Activated CD8-positive, alpha-beta memory T cell treated with anti-CD3 and anti-CD28 coated beads for 24 hours (primary cell): ENCODE results near the gene ALDOC.

Experiments
- DNase-seq: peaks from one replicate; pipeline ENCODE4 v3.0.0-alpha.2; 2020

The ALDOC gene

DNA sequence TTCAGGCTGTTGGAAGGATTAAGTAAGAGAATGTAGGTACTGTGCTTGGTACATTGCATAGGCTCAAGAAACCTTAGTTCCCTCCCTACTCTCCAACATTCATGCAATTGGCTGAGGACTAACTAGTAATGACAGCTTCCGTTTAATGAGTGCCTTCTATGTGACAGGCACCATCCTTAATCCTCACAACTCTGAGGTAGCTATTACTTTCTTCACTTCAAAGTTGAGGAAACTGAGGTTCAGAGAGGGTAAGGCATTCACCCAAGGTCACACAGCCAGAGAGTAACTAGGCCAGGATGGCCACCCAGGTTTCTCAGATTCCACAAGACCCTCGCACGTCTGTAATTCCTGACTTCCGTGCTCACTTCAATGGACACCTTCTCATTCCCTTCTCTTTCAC lies 46.4 kb downstream of the ALDOC start:
- DNase-seq, result no peak

DNA sequence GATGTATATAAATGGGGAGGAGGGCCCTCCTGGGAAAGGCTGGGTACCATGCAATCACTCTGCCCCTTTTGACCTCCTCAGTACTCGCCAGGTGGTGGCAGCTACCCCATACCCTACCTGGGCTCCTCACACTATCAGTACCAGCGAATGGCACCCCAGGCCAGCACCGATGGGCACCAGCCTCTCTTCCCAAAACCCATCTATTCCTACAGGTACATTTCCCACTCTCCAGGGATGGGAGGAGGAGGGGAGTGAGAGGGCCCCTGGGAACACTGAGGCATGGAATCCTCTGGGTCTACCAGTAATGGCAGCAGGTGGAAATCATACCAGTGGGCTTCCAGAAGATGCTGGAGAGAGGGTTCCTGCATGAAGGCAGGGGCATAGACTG lies 47.7 kb downstream of the ALDOC start:
- no peak for DNase-seq

DNA sequence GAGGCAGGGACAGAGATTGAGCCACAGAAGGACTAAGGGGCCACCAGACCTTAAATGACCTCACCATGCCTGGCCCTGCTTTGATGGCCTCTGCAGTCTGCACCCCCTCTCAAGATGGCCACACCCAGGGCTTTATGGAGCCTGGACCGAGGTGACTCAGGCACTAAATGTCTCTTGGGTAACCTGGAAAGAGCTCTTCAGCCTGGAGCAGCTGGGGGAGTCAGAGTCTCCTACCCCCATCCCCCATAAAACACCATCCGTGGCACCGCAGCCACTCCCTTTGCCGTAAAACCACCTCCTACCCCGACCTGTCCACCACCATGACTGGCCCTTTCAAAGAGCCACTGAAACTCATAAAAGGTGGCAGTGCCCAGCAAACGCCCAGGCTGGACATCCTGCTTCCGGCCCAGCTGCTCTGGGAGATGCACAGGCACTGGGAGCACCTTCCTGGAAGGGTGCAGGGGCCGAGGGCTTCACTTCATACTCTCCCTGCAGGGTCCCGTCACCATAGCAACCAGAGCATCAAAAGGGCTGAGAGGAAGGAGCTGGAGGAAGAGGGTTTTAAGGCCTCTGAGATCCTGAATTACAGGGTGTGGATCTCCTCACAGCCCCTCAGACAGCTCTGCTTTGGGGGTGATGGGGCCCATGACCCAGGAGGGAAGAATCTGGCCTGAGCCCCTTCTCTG lies 48.2 kb downstream of the ALDOC start:
- DNase-seq, result no peak

DNA sequence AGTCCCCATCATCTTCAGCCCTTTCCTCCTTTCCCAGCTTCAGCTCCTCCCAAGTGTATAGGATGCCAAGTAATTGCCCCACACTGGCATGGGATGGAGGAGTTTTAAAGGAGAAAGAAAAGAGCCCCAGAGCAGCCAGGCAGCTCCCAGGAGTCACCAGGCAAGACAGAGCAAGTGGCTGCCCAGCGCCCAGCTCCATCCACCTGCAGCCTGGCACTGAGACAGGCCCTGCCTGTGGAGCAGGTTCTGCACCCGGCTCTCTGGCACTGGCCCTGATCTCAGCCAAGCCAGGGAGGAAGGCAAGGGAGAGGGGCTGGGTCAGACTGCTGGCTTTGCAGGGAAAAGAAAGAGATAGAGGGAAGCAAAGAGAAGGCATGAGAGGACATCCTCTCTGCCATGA lies 48.8 kb downstream of the ALDOC start:
- no peak for DNase-seq

DNA sequence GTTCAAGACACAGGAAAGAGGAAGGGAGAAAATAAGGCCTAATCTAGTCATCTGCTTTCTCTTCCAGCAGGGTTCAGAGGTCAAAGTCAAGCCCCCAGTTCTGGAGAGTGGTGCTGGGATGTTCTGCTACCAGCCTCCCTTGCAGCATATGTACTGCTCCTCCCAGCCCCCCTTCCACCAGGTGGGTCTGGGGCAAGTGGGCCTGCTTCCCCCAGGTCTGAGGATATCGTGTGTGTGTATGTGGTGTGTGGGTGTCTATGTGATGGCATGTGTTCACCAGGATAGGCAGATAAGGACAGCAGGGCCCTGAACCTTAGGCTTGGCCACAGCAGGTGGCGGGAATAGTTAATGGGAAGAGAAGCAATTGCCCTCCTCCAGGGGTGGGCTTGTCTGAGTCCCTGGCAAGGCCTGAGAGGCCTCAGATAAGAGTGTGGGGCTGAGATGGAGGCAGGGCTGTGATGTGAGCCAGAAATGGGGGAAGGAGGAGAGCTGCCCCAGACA lies 49.5 kb downstream of the ALDOC start:
- DNase-seq, result no peak

DNA sequence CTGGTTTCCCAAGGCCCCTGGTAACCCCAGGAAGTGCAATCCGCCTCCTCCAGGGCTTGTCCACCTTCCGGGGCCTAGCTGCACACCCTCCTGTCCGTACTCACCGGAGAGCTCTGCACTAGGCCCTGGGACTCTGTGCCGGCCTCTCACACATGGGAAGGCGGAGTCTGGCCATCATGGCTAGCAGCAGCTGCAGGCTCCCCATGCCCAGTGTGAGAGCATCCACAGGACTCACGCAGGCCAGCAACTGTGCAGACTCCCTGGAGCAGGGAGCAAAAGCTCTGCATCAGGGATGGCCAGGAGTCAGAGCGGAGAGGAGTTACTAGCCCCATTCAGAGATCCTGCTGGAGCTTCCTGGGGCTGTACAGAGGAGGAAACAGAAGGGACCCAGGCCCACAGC lies 50.3 kb downstream of the ALDOC start:
- DNase-seq, result no peak

DNA sequence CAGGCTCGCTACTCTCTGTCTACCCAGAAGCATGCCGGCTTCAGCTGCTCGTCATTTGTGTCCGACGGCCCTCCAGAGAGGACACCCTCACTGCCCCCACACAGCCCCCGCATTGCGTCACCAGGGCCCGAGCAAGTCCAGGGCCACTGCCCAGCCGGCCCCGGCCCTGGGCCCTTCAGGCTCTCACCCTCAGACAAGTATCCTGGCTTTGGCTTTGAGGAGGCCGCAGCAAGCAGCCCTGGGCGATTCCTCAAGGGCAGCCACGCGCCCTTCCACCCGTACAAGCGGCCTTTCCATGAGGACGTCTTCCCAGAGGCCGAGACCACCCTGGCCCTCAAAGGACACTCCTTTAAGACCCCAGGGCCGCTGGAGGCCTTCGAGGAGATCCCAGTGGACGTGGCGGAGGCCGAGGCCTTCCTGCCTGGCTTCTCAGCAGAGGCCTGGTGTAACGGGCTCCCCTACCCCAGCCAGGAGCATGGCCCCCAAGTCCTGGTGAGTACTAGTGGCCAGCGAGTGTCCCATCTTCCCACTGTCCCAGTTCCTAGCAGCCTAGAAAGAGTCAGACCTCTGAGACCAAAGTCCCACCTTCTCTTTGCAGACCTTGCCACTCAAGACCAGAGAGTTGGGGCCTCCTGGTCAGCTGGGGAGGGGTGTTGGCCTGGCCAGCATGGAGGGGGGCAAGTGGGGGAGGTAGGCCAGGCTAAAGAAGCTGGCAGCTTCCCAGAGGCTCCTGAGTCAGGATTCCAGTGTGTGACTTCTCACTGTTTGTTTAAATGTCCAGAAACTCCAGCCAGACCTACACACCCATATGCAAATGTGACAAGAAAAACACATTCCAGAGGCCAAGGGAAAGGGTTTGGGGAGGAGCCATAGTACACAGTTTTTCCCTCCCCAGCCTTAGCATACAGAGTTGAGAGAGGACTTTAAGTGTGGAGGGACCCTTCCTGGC lies 51.9 kb downstream of the ALDOC start:
- DNase-seq, result no peak

DNA sequence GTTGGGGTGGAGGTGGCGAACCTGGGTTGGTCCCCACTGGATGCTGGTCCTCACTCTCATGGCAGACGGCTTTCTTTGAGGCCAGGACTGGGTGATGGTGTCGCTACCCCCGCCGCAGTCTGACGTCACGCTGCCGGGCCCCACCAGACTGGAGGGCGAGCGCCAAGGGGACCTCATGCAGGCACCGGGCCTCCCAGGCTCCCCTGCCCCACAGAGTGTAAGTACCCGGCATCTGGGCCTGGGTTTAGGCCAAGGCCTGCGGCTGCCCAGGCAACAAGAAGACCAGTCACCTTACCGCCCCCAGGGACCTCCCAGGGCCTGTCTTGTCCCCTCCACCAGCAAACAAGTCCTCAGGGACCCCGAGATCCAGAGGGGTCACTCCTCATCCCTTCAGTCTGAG lies 52.8 kb downstream of the ALDOC start:
- DNase-seq, result no peak

DNA sequence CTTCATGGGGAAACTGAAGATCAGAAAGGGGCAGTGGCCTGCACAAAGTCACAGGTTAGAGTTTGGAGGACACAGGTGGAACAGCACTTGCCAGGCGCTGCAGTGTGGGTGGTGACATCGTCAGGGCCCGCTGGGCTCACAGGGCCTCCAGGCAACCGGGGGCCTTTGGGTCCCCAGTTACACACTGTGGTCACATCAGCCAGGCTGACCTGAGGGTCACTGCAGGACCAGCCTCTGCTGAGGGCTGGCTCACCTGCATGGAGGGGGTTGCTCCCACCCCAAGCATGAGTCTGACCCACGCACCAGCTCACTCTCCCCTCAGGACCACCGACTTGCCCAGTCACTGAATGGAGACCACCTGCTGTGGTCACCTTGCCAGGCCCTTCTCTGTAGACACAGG lies 53.5 kb downstream of the ALDOC start:
- no peak for DNase-seq
